H1 (cell line): ENCODE data around the gene CAMK1G. TPM values are rescaled to one million over a fixed set of nuclear protein-coding genes. Genes with fewer than 3 reads are reported as not detected.

Source experiments
- CBX8 ChIP-seq: fragments of 300-800, 300-1000 bp; sonication (generic); IDR thresholded peaks from 2 replicates; pipeline ENCODE4 v1.7.1; 2016; ENCODE audit warnings: low read depth, low read length, borderline replicate concordance
- EP300 ChIP-seq, 2 experiments: IDR thresholded peaks; 1 replicate in 1 of 2; 2 replicates in 1 of 2; pipeline ENCODE4 v1.6.1; 2011 to 2012; ENCODE audit warnings: low read depth in 2 of 2, low read length in 2 of 2, mild to moderate bottlenecking in 2 of 2, borderline replicate concordance in 1 of 2, inconsistent platforms in 1 of 2, moderate library complexity in 1 of 2
- JUN ChIP-seq: IDR thresholded peaks from 2 replicates; pipeline ENCODE4 v1.6.1; 2011; ENCODE audit warnings: low read depth, mild to moderate bottlenecking, improper control_type of control experiment, low read length
- KDM1A ChIP-seq: fragments of 200-600, 300-600 bp; sonication (generic); IDR thresholded peaks from 2 replicates; pipeline ENCODE4 v1.7.1; 2016; ENCODE audit warnings: mild to moderate bottlenecking, low read length, borderline replicate concordance
- NANOG ChIP-seq: IDR thresholded peaks from 2 replicates; pipeline ENCODE4 v1.6.1; 2011; ENCODE audit warnings: low read length, low read depth, mild to moderate bottlenecking, inconsistent platforms; ENCODE audit not compliant: insufficient read depth, poor library complexity, severe bottlenecking
- POLR2AphosphoS5 ChIP-seq: IDR thresholded peaks from 2 replicates; pipeline ENCODE4 v1.6.1; 2011; ENCODE audit warnings: low read depth, low read length
- RXRA ChIP-seq: IDR thresholded peaks from 2 replicates; pipeline ENCODE4 v1.6.1; 2011; ENCODE audit warnings: low read depth, mild to moderate bottlenecking, low read length, moderate library complexity; ENCODE audit not compliant: insufficient read depth
- YY1 ChIP-seq: IDR thresholded peaks from 2 replicates; pipeline ENCODE4 v1.6.1; 2011; ENCODE audit warnings: low read depth, mild to moderate bottlenecking, low read length
- polyA plus RNA-seq, 7 experiments: library from polyadenylated mRNA; depleted of rRNA in 3 of 7; stranded (reverse) in 5 of 7; unstranded in 2 of 7; fragments of >200 nt in 5 of 7; fragments of 200-250 nt in 2 of 7; gene quantifications; 1 replicate in 5 of 7; 2 replicates in 1 of 7; 4 replicates in 1 of 7; pipeline versions ENCODE4 v1.2.1 to v1.2.3, GENCODE V29; 2011 to 2013; ENCODE audit warnings: missing spikeins in 2 of 7, mixed read lengths in 2 of 7
- total RNA-seq: library from RNA; stranded (reverse); fragmentation: NEBNext Ultra II Directional; extraction: Animal tissue kit (Norgen Biotek cat#: 25700); gene quantifications from 2 replicates; pipeline ENCODE4 v1.2.1, GENCODE V29; 2021
- TF ChIP-seq, protein P1 (sequence below): fragments of 300-600 bp; sonication (generic); IDR thresholded peaks from 2 replicates; pipeline ENCODE4 v1.7.1; 2012; ENCODE audit warnings: low read length, moderate library complexity, mild to moderate bottlenecking, inconsistent platforms; ENCODE audit not compliant: insufficient replicate concordance
- TF ChIP-seq, protein P2 (sequence below): IDR thresholded peaks from 2 replicates; pipeline ENCODE4 v1.6.1; 2012; ENCODE audit warnings: low read length, inconsistent platforms

Gene CAMK1G
- total and polyA plus RNA-seq, 2 of the 8 experiments (the other 6 are each of a cell fraction or from before 2014, with no cell fraction given), result 1.00 to 1.0 TPM

DNA sequence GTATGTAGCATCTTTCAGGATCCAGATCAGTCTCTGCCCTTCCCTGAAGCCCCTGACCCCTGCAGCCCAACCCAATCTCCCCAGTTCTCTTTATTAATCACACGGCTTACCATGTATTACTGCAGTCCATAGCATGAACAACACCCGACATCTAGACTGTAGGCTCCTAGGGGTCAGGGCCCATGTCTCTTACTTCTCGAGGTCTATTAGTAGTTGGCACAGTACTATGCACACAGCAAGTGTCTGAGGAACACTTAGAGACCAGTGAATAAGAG lies 27.1 kb downstream of the CAMK1G start (continued):
- TF ChIP-seq, protein P1, sequence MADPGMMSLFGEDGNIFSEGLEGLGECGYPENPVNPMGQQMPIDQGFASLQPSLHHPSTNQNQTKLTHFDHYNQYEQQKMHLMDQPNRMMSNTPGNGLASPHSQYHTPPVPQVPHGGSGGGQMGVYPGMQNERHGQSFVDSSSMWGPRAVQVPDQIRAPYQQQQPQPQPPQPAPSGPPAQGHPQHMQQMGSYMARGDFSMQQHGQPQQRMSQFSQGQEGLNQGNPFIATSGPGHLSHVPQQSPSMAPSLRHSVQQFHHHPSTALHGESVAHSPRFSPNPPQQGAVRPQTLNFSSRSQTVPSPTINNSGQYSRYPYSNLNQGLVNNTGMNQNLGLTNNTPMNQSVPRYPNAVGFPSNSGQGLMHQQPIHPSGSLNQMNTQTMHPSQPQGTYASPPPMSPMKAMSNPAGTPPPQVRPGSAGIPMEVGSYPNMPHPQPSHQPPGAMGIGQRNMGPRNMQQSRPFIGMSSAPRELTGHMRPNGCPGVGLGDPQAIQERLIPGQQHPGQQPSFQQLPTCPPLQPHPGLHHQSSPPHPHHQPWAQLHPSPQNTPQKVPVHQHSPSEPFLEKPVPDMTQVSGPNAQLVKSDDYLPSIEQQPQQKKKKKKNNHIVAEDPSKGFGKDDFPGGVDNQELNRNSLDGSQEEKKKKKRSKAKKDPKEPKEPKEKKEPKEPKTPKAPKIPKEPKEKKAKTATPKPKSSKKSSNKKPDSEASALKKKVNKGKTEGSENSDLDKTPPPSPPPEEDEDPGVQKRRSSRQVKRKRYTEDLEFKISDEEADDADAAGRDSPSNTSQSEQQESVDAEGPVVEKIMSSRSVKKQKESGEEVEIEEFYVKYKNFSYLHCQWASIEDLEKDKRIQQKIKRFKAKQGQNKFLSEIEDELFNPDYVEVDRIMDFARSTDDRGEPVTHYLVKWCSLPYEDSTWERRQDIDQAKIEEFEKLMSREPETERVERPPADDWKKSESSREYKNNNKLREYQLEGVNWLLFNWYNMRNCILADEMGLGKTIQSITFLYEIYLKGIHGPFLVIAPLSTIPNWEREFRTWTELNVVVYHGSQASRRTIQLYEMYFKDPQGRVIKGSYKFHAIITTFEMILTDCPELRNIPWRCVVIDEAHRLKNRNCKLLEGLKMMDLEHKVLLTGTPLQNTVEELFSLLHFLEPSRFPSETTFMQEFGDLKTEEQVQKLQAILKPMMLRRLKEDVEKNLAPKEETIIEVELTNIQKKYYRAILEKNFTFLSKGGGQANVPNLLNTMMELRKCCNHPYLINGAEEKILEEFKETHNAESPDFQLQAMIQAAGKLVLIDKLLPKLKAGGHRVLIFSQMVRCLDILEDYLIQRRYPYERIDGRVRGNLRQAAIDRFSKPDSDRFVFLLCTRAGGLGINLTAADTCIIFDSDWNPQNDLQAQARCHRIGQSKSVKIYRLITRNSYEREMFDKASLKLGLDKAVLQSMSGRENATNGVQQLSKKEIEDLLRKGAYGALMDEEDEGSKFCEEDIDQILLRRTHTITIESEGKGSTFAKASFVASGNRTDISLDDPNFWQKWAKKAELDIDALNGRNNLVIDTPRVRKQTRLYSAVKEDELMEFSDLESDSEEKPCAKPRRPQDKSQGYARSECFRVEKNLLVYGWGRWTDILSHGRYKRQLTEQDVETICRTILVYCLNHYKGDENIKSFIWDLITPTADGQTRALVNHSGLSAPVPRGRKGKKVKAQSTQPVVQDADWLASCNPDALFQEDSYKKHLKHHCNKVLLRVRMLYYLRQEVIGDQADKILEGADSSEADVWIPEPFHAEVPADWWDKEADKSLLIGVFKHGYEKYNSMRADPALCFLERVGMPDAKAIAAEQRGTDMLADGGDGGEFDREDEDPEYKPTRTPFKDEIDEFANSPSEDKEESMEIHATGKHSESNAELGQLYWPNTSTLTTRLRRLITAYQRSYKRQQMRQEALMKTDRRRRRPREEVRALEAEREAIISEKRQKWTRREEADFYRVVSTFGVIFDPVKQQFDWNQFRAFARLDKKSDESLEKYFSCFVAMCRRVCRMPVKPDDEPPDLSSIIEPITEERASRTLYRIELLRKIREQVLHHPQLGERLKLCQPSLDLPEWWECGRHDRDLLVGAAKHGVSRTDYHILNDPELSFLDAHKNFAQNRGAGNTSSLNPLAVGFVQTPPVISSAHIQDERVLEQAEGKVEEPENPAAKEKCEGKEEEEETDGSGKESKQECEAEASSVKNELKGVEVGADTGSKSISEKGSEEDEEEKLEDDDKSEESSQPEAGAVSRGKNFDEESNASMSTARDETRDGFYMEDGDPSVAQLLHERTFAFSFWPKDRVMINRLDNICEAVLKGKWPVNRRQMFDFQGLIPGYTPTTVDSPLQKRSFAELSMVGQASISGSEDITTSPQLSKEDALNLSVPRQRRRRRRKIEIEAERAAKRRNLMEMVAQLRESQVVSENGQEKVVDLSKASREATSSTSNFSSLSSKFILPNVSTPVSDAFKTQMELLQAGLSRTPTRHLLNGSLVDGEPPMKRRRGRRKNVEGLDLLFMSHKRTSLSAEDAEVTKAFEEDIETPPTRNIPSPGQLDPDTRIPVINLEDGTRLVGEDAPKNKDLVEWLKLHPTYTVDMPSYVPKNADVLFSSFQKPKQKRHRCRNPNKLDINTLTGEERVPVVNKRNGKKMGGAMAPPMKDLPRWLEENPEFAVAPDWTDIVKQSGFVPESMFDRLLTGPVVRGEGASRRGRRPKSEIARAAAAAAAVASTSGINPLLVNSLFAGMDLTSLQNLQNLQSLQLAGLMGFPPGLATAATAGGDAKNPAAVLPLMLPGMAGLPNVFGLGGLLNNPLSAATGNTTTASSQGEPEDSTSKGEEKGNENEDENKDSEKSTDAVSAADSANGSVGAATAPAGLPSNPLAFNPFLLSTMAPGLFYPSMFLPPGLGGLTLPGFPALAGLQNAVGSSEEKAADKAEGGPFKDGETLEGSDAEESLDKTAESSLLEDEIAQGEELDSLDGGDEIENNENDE, result no peak
- TF ChIP-seq POLR2AphosphoS5 (no peak), YY1 (no peak), EP300 (IDR thresholded peaks at IDR 0.05; ENCODE audit: borderline replicate concordance in 1 of 2, low read depth in 2 of 2, low read length in 2 of 2) (no peak), JUN (no peak), CBX8 (no peak), KDM1A (no peak), RXRA (no peak), NANOG (no peak)
- TF ChIP-seq, protein P2, sequence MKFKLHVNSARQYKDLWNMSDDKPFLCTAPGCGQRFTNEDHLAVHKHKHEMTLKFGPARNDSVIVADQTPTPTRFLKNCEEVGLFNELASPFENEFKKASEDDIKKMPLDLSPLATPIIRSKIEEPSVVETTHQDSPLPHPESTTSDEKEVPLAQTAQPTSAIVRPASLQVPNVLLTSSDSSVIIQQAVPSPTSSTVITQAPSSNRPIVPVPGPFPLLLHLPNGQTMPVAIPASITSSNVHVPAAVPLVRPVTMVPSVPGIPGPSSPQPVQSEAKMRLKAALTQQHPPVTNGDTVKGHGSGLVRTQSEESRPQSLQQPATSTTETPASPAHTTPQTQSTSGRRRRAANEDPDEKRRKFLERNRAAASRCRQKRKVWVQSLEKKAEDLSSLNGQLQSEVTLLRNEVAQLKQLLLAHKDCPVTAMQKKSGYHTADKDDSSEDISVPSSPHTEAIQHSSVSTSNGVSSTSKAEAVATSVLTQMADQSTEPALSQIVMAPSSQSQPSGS, result no peak
